Fibroblast of villous mesenchyme (primary cell): ENCODE measurements around the gene SLC26A11. TPM values are rescaled to one million over a fixed set of nuclear protein-coding genes. Genes with fewer than 3 reads are reported as not detected.
"Not testable (repeated sequence)": the region's sequence is repeated elsewhere in the genome, so short reads cannot be mapped to it uniquely, and the experiment has no call there.

Source experiments
- DNase-seq: peaks from one replicate; pipeline ENCODE4 v3.0.0-alpha.2; 2010; ENCODE audit warnings: low read depth
- H3K4me3 ChIP-seq: 2 replicates; pipeline ENCODE4 v1.5.1; 2011; ENCODE audit warnings: low read depth, mild to moderate bottlenecking, low read length
- CTCF ChIP-seq: IDR thresholded peaks from 2 replicates; pipeline ENCODE4 v1.5.1; 2012; ENCODE audit warnings: low read depth, mild to moderate bottlenecking, low read length; ENCODE audit not compliant: insufficient read depth
- total RNA-seq: library from RNA; depleted of rRNA; stranded (reverse); fragments of >200 nt; gene quantifications from 2 replicates; pipeline ENCODE4 v1.2.3, GENCODE V29; 2012

SLC26A11 gene
- total RNA-seq, 1 donor, result 12.5 TPM

- no peak for DNase-seq
- TF ChIP-seq CTCF, result no peak
- H3K4me3 ChIP-seq, result no peak overlapping the region
These were observed 25.1 kb upstream of the SLC26A11 start for GRCh38 chr17:80195141-80195540.

GRCh38 chr17:80195671-80196529, 24.3 kb upstream of the SLC26A11 start:
- TF ChIP-seq CTCF, result peak; percentile 86
- no peak for DNase-seq
- no peak overlapping the region for H3K4me3 ChIP-seq

GRCh38 chr17:80196652-80197051, 23.6 kb upstream of the SLC26A11 start:
- H3K4me3 ChIP-seq, result no peak overlapping the region
- no peak for DNase-seq
- TF ChIP-seq CTCF, result no peak

GRCh38 chr17:80198144-80198661, 22.0 kb upstream of the SLC26A11 start:
- TF ChIP-seq CTCF, result no peak
- H3K4me3 ChIP-seq, result no peak overlapping the region
- DNase-seq, result peak; percentile 17

- not testable (repeated sequence) for DNase-seq, H3K4me3 ChIP-seq
These were observed 20.9 kb upstream of the SLC26A11 start for GRCh38 chr17:80199295-80199694.

GRCh38 chr17:80201446-80201845, 18.8 kb upstream of the SLC26A11 start:
- no peak for DNase-seq
- no peak overlapping the region for H3K4me3 ChIP-seq
- TF ChIP-seq CTCF, result no peak

GRCh38 chr17:80202197-80202596, 18.0 kb upstream of the SLC26A11 start:
- no peak for DNase-seq
- no peak for TF ChIP-seq CTCF

More at GRCh38 chr17:80202197-80202596, 18.0 kb upstream of the SLC26A11 start:
- no peak overlapping the region for H3K4me3 ChIP-seq
